NCI-H1417 (cell line): ENCODE data around the gene PTGER4.
"Not testable (repeated sequence)": the region's sequence is repeated elsewhere in the genome, so short reads cannot be mapped to it uniquely, and the experiment has no call there.

Source experiments
- DNase-seq, 3 experiments: peaks; one replicate each; lab custom pipeline; 2025; lab: John Stamatoyannopoulos, UW

PTGER4 gene

GRCh38 chr5:40689438-40689837 lies 9.7 kb downstream of the PTGER4 start:
- no peak for DNase-seq

- no peak for DNase-seq
Measured at GRCh38 chr5:40690267-40690666, 10.6 kb downstream of the PTGER4 start.

- no peak for DNase-seq
Measured at GRCh38 chr5:40691894-40692293, 12.2 kb downstream of the PTGER4 start.

GRCh38 chr5:40694433-40694832 lies 14.7 kb downstream of the PTGER4 start:
- no peak for DNase-seq

- DNase-seq = no peak
Measured at GRCh38 chr5:40700116-40700782, 20.5 kb downstream of the PTGER4 start.

- DNase-seq = not testable (repeated sequence)
Measured at GRCh38 chr5:40702027-40702426, 22.3 kb downstream of the PTGER4 start.

- DNase-seq = not testable (repeated sequence)
Measured at GRCh38 chr5:40705484-40705883, 25.8 kb downstream of the PTGER4 start.

GRCh38 chr5:40710575-40710974 lies 30.9 kb downstream of the PTGER4 start:
- not testable (repeated sequence) for DNase-seq

- DNase-seq = no peak
Measured at GRCh38 chr5:40714001-40714400, 34.3 kb downstream of the PTGER4 start.

GRCh38 chr5:40716000-40716399 lies 36.3 kb downstream of the PTGER4 start:
- DNase-seq = no peak

- DNase-seq = no peak
Measured at GRCh38 chr5:40716590-40716989, 36.9 kb downstream of the PTGER4 start.

- DNase-seq = no peak
Measured at GRCh38 chr5:40717281-40717680, 37.6 kb downstream of the PTGER4 start.

- DNase-seq = no peak
Measured at GRCh38 chr5:40720069-40720468, 40.4 kb downstream of the PTGER4 start.

GRCh38 chr5:40722497-40722911 lies 42.8 kb downstream of the PTGER4 start:
- DNase-seq = not testable (repeated sequence)

- DNase-seq = no peak
Measured at GRCh38 chr5:40733434-40733833, 53.7 kb downstream of the PTGER4 start.

- DNase-seq = no peak
Measured at GRCh38 chr5:40733879-40734563, 54.3 kb downstream of the PTGER4 start.

- DNase-seq = no peak
Measured at GRCh38 chr5:40734986-40735385, 55.3 kb downstream of the PTGER4 start.

GRCh38 chr5:40735609-40736008 lies 55.9 kb downstream of the PTGER4 start:
- DNase-seq = no peak

GRCh38 chr5:40736103-40736875 lies 56.6 kb downstream of the PTGER4 start:
- DNase-seq = peak; percentile 22 to 70 (median 54)

GRCh38 chr5:40738502-40738901 lies 58.8 kb downstream of the PTGER4 start:
- no peak for DNase-seq
